Panc1 (cell line): ENCODE measurements around the gene EYS.

Source experiments
- TF ChIP-seq, protein P1 (sequence below): fragments of 450-650 bp; IDR thresholded peaks from 2 replicates; pipeline ENCODE4 v1.5.1; 2017; ENCODE audit warnings: mild to moderate bottlenecking
- TF ChIP-seq, protein P2 (sequence below), 2 experiments: IDR thresholded peaks; 2 replicates each; pipeline ENCODE4 v1.6.1; 2011 to 2012; ENCODE audit warnings: low read depth in 2 of 2, control low read depth in 1 of 2, low read length in 1 of 2, mild to moderate bottlenecking in 1 of 2, moderate library complexity in 1 of 2; ENCODE audit not compliant: insufficient read depth in 1 of 2

DNA sequence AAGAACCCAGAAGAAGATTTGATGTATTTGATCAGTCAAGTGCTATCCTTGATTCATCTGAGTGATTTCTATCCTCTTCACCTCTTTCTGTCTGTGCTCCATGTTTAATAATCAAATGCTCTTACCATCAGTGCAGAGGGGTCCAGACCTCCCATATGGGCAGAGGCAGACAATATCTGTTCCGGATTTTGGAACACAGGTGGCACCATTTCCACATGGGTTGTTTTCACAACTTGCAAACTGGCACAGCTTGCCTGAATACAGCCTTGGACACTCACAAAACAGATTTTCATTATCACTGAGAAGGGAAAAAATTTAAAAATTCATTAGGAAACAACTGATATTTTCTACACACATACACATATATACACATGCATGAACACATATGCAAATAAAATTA is 1843.0 kb downstream of the EYS start:
- TF ChIP-seq, protein P1, sequence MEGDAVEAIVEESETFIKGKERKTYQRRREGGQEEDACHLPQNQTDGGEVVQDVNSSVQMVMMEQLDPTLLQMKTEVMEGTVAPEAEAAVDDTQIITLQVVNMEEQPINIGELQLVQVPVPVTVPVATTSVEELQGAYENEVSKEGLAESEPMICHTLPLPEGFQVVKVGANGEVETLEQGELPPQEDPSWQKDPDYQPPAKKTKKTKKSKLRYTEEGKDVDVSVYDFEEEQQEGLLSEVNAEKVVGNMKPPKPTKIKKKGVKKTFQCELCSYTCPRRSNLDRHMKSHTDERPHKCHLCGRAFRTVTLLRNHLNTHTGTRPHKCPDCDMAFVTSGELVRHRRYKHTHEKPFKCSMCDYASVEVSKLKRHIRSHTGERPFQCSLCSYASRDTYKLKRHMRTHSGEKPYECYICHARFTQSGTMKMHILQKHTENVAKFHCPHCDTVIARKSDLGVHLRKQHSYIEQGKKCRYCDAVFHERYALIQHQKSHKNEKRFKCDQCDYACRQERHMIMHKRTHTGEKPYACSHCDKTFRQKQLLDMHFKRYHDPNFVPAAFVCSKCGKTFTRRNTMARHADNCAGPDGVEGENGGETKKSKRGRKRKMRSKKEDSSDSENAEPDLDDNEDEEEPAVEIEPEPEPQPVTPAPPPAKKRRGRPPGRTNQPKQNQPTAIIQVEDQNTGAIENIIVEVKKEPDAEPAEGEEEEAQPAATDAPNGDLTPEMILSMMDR = no peak
- TF ChIP-seq, protein P2, sequence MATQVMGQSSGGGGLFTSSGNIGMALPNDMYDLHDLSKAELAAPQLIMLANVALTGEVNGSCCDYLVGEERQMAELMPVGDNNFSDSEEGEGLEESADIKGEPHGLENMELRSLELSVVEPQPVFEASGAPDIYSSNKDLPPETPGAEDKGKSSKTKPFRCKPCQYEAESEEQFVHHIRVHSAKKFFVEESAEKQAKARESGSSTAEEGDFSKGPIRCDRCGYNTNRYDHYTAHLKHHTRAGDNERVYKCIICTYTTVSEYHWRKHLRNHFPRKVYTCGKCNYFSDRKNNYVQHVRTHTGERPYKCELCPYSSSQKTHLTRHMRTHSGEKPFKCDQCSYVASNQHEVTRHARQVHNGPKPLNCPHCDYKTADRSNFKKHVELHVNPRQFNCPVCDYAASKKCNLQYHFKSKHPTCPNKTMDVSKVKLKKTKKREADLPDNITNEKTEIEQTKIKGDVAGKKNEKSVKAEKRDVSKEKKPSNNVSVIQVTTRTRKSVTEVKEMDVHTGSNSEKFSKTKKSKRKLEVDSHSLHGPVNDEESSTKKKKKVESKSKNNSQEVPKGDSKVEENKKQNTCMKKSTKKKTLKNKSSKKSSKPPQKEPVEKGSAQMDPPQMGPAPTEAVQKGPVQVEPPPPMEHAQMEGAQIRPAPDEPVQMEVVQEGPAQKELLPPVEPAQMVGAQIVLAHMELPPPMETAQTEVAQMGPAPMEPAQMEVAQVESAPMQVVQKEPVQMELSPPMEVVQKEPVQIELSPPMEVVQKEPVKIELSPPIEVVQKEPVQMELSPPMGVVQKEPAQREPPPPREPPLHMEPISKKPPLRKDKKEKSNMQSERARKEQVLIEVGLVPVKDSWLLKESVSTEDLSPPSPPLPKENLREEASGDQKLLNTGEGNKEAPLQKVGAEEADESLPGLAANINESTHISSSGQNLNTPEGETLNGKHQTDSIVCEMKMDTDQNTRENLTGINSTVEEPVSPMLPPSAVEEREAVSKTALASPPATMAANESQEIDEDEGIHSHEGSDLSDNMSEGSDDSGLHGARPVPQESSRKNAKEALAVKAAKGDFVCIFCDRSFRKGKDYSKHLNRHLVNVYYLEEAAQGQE (IDR thresholded peaks at IDR 0.05; ENCODE audit: insufficient read depth in 1 of 2, low read depth in 2 of 2, low read length in 1 of 2) = no peak
